Mesenchymal stem cell (in vitro differentiated cells and primary cell): ENCODE data around the gene SEZ6L.

Experiments used
- DNase-seq: peaks from one replicate; pipeline ENCODE4 v3.0.0-alpha.2; 2013
- H2AFZ ChIP-seq: one replicate; pipeline ENCODE4 v1.6.1; 2013; ENCODE audit warnings: low read depth, mild to moderate bottlenecking, control low read depth, inconsistent platforms, low read length, moderate library complexity
- H2AK5ac ChIP-seq: 2 replicates; pipeline ENCODE4 v1.6.1; 2013; ENCODE audit warnings: low read length, moderate library complexity, mild to moderate bottlenecking, inconsistent platforms; ENCODE audit not compliant: severe bottlenecking
- H2BK120ac ChIP-seq: one replicate; pipeline ENCODE4 v1.6.1; 2013; ENCODE audit warnings: low read depth, mild to moderate bottlenecking, inconsistent platforms, low read length, moderate library complexity
- H2BK12ac ChIP-seq, 2 experiments: one replicate each; pipeline ENCODE4 v1.6.1; 2013; ENCODE audit warnings: inconsistent platforms in 2 of 2, low read length in 2 of 2, mild to moderate bottlenecking in 2 of 2, moderate library complexity in 2 of 2, control low read depth in 1 of 2
- H2BK15ac ChIP-seq: one replicate; pipeline ENCODE4 v1.6.1; 2013; ENCODE audit warnings: mild to moderate bottlenecking, low read depth, inconsistent platforms; ENCODE audit not compliant: poor library complexity, severe bottlenecking
- H2BK5ac ChIP-seq: 2 replicates; pipeline ENCODE4 v1.6.1; 2013; ENCODE audit warnings: low read depth, mild to moderate bottlenecking, low read length, control low read depth, inconsistent platforms; ENCODE audit not compliant: poor library complexity, severe bottlenecking
- H3K14ac ChIP-seq, 2 experiments: one replicate each; pipeline ENCODE4 v1.6.1; 2013; ENCODE audit warnings: inconsistent platforms in 2 of 2, low read length in 2 of 2, control low read depth in 1 of 2, mild to moderate bottlenecking in 1 of 2, moderate library complexity in 1 of 2
- H3K18ac ChIP-seq, 2 experiments: one replicate each; pipeline ENCODE4 v1.6.1; 2013; ENCODE audit warnings: inconsistent platforms in 2 of 2, low read length in 2 of 2, control low read depth in 1 of 2, low read depth in 1 of 2, mild to moderate bottlenecking in 1 of 2
- H3K23ac ChIP-seq, 2 experiments: one replicate each; pipeline ENCODE4 v1.6.1; 2013; ENCODE audit warnings: inconsistent platforms in 2 of 2, low read length in 2 of 2, mild to moderate bottlenecking in 2 of 2, moderate library complexity in 2 of 2, control low read depth in 1 of 2
- H3K27ac ChIP-seq: 2 replicates; pipeline ENCODE4 v1.5.1; 2013; ENCODE audit warnings: mild to moderate bottlenecking, moderate library complexity, low read length, control low read depth, inconsistent platforms; ENCODE audit not compliant: poor library complexity, severe bottlenecking
- H3K27me3 ChIP-seq, 2 experiments: 2 replicates each; pipeline versions ENCODE4 v1.6.1 to v1.7.0; 2013; ENCODE audit warnings: low read length in 2 of 2, mild to moderate bottlenecking in 2 of 2, moderate library complexity in 2 of 2, control low read depth in 1 of 2, inconsistent platforms in 1 of 2; ENCODE audit not compliant: control insufficient read depth in 1 of 2, insufficient read depth in 1 of 2
- H3K36me3 ChIP-seq, 2 experiments: 2 replicates each; pipeline versions ENCODE4 v1.6.1 to v1.7.0; 2013; ENCODE audit warnings: low read length in 2 of 2, control low read depth in 1 of 2, inconsistent platforms in 1 of 2, low read depth in 1 of 2, mild to moderate bottlenecking in 1 of 2; ENCODE audit not compliant: insufficient read depth in 2 of 2, control insufficient read depth in 1 of 2
- H3K4ac ChIP-seq, 2 experiments: one replicate each; pipeline ENCODE4 v1.6.1; 2013; ENCODE audit warnings: inconsistent platforms in 2 of 2, low read length in 2 of 2, mild to moderate bottlenecking in 2 of 2, moderate library complexity in 2 of 2, control low read depth in 1 of 2, low read depth in 1 of 2
- H3K4me1 ChIP-seq: 2 replicates; pipeline ENCODE4 v1.6.1; 2013; ENCODE audit warnings: low read depth, low read length, control low read depth; ENCODE audit not compliant: control insufficient read depth, insufficient read depth
- H3K4me2 ChIP-seq: 2 replicates; pipeline ENCODE4 v1.6.1; 2013; ENCODE audit warnings: low read length, mild to moderate bottlenecking, inconsistent platforms; ENCODE audit not compliant: poor library complexity, severe bottlenecking
- H3K4me3 ChIP-seq, 2 experiments: 2 replicates each; pipeline versions ENCODE4 v1.5.1 to v1.7.0; 2013; ENCODE audit warnings: low read length in 2 of 2, mild to moderate bottlenecking in 2 of 2, control low read depth in 1 of 2, low read depth in 1 of 2; ENCODE audit not compliant: insufficient read depth in 1 of 2
- H3K79me1 ChIP-seq: replicated peaks from 2 replicates; pipeline ENCODE4 v1.6.1; 2013; ENCODE audit warnings: mild to moderate bottlenecking, control low read depth, low read length, inconsistent platforms; ENCODE audit not compliant: poor library complexity, severe bottlenecking
- H3K9ac ChIP-seq: 2 replicates; pipeline ENCODE4 v1.7.0; 2013; ENCODE audit warnings: mild to moderate bottlenecking, low read length, moderate library complexity
- H3K9me3 ChIP-seq: 2 replicates; pipeline ENCODE4 v1.7.0; 2013; ENCODE audit warnings: mild to moderate bottlenecking, low read length; ENCODE audit not compliant: control insufficient read depth
- H4K8ac ChIP-seq: one replicate; pipeline ENCODE4 v1.6.1; 2013; ENCODE audit warnings: inconsistent platforms, mild to moderate bottlenecking, low read length, moderate library complexity
- H4K91ac ChIP-seq: one replicate; pipeline ENCODE4 v1.6.1; 2013; ENCODE audit warnings: mild to moderate bottlenecking, low read length, inconsistent platforms
- WGBS: methylation state at CpG from one replicate; pipeline ENCODE4 v1.1.7; 2013; ENCODE audit warnings: mixed read lengths; 5-methylcytosine and 5-hydroxymethylcytosine counted together

SEZ6L gene

DNA sequence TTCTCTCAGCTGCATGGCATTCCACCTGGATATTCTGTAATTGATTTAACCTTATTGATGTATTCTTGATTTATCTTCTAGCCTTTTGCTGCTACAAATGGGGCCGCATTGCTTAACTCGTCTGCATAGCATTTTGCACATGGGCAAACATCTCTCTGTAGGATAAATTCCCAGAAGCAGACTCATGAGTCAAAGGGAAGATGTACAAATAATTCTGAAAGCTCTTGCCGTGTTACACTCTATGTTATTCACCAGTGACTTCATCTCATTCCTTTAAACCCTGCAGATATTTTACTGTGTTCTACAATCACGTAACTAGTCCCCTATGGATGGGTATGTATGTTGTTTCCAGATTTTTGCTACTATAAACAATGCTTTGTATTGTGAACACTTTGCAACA is 112.7 kb downstream of the SEZ6L start:
- WGBS, result 84% methylated on average over 2 of the region's 4 CpGs

GRCh38 chr22:26283330-26283729 is 114.1 kb downstream of the SEZ6L start:
- no peaks in the 10 kb centered on the region for H3K9me3 ChIP-seq
- H3K36me3 ChIP-seq, result no peaks in the 10 kb centered on the region
- no peak overlapping the region for H3K18ac ChIP-seq
- no peak overlapping the region for H2BK15ac ChIP-seq
- H3K4me1 ChIP-seq, result no peaks in the 10 kb centered on the region
- 100% methylated on average over 2 of the region's 2 CpGs for WGBS
- no peak overlapping the region for H2BK5ac ChIP-seq
- no peak overlapping the region for H2AK5ac ChIP-seq
- no peak overlapping the region for H3K4me2 ChIP-seq
- no peak overlapping the region for H4K8ac ChIP-seq
- no peak overlapping the region for H3K4me3 ChIP-seq
- H3K27ac ChIP-seq, result no peak overlapping the region
- no peaks in the 10 kb centered on the region for H3K79me1 ChIP-seq
- DNase-seq, result no peak
- H3K4ac ChIP-seq, result no peak overlapping the region
- H2BK12ac ChIP-seq, result no peak overlapping the region
- no peak overlapping the region for H3K9ac ChIP-seq
- H2BK120ac ChIP-seq, result no peak overlapping the region
- no peak overlapping the region for H2AFZ ChIP-seq
- H4K91ac ChIP-seq, result no peak overlapping the region
- no peak overlapping the region for H3K14ac ChIP-seq
- H3K23ac ChIP-seq, result no peak overlapping the region
- peaks cover 0 to 7% of the 10 kb centered on the region in 2 experiments for H3K27me3 ChIP-seq

More for the DNA sequence above, 112.7 kb downstream of the SEZ6L start:
- Histone ChIP-seq H2BK15ac (no peak overlapping the region), H2BK5ac (no peak overlapping the region), H3K18ac (no peak overlapping the region), H3K36me3 (no peaks in the 10 kb centered on the region), H3K4me1 (no peaks in the 10 kb centered on the region), H3K27me3 (peaks cover 0 to 11% of the 10 kb centered on the region in 2 experiments), H2AFZ (no peak overlapping the region), H3K23ac (no peak overlapping the region), H4K8ac (no peak overlapping the region), H3K9ac (no peak overlapping the region), H4K91ac (no peak overlapping the region), H3K4me2 (no peak overlapping the region), H2BK120ac (no peak overlapping the region), H3K79me1 (no peaks in the 10 kb centered on the region), H3K4me3 (no peak overlapping the region), H2BK12ac (no peak overlapping the region), H3K14ac (no peak overlapping the region), H3K4ac (no peak overlapping the region), H3K27ac (no peak overlapping the region), H2AK5ac (no peak overlapping the region), H3K9me3 (no peaks in the 10 kb centered on the region)
- DNase-seq, result no peak

GRCh38 chr22:26285632-26286031 is 116.4 kb downstream of the SEZ6L start:
- 48% methylated on average over 3 of the region's 5 CpGs for WGBS
- no peak overlapping the region for H2BK120ac ChIP-seq
- no peaks in the 10 kb centered on the region for H3K9me3 ChIP-seq

DNA sequence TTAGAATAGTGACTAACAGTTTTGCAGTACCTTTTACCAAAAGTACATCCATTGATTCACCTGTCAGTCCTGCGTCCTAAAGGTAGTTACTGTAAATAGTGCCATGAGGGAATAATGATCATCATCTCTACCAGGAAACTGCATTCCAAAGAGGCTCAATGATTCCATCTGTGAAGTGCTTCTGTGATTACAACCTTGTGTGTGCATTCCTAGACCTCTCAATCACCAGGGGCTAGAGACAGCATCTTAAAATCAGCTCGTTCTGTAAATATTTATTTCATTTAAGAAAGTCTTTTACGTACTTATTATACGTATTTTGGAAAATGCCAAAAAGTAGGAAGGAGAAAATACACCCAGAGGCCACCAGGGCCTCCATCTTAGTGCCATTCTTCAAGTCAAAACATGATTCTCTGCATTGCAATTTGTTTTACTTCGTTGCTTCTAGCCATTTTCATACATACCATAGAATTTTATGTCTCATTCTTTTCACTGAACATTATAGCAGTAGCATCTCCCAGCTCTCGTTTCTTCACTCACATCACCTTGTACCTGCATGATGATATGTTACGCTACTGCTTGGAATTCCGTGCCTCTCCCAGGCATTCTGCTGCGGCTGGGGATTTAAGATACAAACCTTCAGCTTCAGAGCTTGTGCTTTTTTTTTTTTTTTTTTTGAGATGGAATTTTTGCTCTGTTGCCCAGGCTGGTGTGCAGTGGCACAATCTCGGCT is 117.0 kb downstream of the SEZ6L start:
- H3K14ac ChIP-seq, result no peak overlapping the region
- H2AK5ac ChIP-seq, result no peak overlapping the region
- H3K36me3 ChIP-seq, result no peaks in the 10 kb centered on the region
- H3K4ac ChIP-seq, result no peak overlapping the region
- no peaks in the 10 kb centered on the region for H3K4me1 ChIP-seq
- H3K27ac ChIP-seq, result no peak overlapping the region
- H2BK12ac ChIP-seq, result no peak overlapping the region
- no peak overlapping the region for H3K4me2 ChIP-seq
- no peaks in the 10 kb centered on the region for H3K79me1 ChIP-seq
- no peak overlapping the region for H2BK5ac ChIP-seq
- no peak overlapping the region for H4K8ac ChIP-seq
- no peak overlapping the region for H2BK120ac ChIP-seq
- 76% methylated on average over 7 of the region's 10 CpGs for WGBS
- no peak overlapping the region for H3K18ac ChIP-seq
- H3K23ac ChIP-seq, result no peak overlapping the region
- H2AFZ ChIP-seq, result no peak overlapping the region
- no peak overlapping the region for H4K91ac ChIP-seq
- DNase-seq, result no peak
- H3K9me3 ChIP-seq, result no peaks in the 10 kb centered on the region
- H3K4me3 ChIP-seq, result no peak overlapping the region
- H3K9ac ChIP-seq, result no peak overlapping the region
- H3K27me3 ChIP-seq, result no peaks in the 10 kb centered on the region
- no peak overlapping the region for H2BK15ac ChIP-seq

More at GRCh38 chr22:26285632-26286031, 116.4 kb downstream of the SEZ6L start:
- Histone ChIP-seq H3K4me3 (no peak overlapping the region), H3K14ac (no peak overlapping the region), H2BK5ac (no peak overlapping the region), H3K27ac (no peak overlapping the region), H3K4ac (no peak overlapping the region), H4K8ac (no peak overlapping the region), H3K27me3 (no peaks in the 10 kb centered on the region), H3K4me2 (no peak overlapping the region), H3K9ac (no peak overlapping the region), H4K91ac (no peak overlapping the region), H3K36me3 (no peaks in the 10 kb centered on the region), H2BK12ac (no peak overlapping the region), H3K79me1 (no peaks in the 10 kb centered on the region), H3K4me1 (no peaks in the 10 kb centered on the region), H2BK15ac (no peak overlapping the region), H3K18ac (no peak overlapping the region), H3K23ac (no peak overlapping the region), H2AFZ (no peak overlapping the region), H2AK5ac (no peak overlapping the region)
- no peak for DNase-seq
